ENCODE measurements around the gene NUP88.
"Not testable (repeated sequence)": the region's sequence is repeated elsewhere in the genome, so short reads cannot be mapped to it uniquely, and the experiment has no call there.

NUP88 gene

DNA sequence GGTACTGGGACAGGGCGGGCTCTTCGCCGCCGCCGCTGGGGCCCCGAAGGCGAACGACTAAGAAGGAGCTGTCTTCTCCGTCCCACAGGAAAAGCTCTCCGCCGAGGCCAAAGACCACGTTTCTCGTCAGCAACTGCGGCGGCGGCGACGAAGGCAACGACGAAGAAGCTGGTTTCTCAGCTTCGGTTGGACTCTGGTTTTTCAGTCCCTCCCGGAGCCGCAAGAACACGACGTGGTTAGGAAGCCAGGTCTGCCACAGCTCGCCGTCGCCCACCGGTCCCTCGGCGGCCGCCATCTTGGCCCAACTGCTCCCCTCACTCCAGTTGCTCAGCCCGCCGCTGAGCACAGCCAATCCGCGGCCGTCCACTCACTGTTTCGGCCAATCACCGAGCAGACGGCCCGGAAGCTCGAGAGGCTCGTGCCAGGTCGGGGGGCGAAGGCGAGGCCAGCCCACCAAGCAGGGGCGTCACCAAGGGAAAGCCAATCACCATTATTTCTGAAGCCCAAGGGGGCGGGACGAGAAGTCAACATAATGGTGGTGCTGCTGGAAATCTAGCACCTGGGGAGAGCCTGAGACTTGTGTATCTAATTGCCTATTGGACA is at the start of gene NUP88:
NUP88 (minus strand) TSS at position 307 of the 603 bp plus-strand sequence; CDS start at position 295, 12 bp downstream.
- FAIRE-seq: peak; percentile 98

DNA sequence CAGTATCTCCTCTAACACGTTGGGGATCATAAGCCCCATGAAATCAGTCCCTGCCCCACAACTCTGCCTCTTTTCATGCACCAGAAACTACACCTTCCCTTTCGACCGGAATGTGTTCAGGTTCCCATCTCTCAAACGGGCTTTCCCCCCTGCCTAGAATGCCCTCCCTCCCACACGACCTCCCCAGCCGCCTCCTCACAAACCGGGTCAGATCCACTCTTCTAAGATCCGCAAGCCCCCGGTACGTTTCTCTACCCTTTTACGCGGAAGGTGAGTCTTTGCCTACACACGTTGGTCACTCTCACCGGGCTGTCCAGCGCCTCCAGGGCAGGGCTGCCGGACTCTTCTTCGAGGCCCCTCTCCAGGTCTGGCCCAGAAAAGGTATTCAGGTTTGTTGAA is 48.6 kb upstream of the NUP88 start:
- FAIRE-seq: no peak

- no peak for FAIRE-seq
These were observed 48.0 kb upstream of the NUP88 start for GRCh38 chr17:5467416-5467815.

DNA sequence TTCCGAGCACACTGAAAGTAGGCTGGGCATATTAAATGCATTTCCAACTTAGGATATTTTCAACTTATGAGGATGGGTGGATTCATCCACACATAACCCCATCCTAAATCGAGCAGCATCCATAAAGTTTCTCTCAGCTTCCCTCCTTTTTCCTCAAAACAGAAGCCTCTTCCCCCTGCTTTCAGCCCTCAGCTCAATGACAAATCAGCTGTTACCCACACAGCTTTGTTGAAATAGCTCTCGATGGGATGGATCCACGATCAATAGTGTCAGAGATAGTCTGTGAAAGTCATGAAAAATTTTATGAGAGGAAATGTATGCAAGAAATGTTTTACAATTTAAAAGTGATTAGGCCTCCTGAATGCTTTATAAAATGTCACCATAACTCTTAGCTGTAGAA is 46.8 kb upstream of the NUP88 start:
- FAIRE-seq: no peak

DNA sequence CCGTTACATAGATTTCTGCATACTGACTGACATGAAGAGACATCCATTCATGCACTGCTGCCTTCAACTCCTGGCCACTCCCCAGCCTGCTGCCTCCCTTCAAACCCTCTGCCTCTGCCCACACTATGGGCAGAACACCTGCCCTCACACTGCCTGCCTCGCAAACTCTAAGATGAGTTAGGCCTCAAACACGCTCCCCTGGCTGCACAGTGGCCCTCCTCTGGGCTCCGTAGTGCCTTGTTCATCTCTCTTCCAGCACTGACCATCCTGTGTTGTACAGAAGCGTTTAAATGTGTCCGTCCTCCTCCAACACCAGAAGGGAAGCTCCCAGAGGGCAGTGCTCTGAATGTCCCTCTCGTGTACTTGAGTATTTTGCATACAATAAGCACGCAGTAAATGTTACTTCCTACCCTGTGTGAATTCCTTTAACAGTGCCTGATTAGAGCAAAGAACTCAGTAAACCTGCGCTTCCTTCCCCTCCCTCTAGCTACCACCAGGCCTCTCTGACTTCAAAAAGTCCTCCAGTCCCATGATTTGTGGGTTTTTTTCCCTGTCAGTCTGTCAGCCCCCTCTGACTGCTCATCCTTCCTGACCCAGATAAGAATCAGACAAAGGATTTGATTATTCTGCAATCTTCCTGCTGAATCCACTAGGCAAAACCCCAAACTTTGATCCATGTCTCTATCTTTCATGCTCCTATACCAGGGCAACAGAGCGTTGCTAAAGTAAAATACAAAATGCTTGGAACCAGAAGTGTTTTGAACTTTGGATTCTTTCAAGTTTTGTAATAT is 45.5 kb upstream of the NUP88 start:
- FAIRE-seq: no peak

DNA sequence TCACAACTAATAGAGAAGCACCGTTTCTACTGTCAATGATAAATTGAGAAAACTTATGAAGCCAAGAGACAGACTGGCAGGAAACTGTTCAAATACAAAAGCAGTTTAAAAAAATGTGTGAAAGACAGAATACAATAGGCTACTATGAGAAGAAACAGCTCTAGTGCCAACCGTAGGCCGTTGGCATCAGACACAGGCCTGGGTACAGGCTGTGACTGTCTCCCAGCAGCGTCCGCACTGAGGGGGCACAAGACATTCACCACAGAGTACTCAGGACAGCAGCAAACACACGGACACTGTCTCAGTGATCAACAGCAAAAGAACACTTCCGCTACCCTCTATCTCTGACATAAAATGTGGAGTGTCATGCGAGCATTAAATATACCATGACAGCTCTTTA is 27.3 kb upstream of the NUP88 start:
- FAIRE-seq: no peak

DNA sequence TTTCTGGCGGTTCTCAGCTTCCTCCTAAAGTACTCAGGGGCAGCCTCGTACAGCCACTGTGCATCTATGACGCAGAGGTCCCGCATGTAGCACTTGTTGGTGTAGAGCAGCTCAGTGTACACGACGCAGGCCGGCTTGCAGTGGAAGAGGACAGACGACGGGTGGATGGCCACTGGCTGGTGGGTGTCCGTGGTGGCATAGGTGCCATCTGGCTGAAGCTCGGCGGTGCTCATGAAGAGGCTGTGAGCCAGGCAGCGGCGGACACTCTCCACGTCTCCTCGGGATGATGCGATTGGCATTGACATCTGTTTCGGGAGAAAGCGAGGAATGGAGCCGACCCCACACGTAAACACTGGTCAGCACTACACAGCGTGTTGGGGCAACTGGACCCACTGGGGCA is 24.7 kb upstream of the NUP88 start:
- no peak for FAIRE-seq

GRCh38 chr17:5443728-5444127 is 24.3 kb upstream of the NUP88 start:
- no peak for FAIRE-seq

DNA sequence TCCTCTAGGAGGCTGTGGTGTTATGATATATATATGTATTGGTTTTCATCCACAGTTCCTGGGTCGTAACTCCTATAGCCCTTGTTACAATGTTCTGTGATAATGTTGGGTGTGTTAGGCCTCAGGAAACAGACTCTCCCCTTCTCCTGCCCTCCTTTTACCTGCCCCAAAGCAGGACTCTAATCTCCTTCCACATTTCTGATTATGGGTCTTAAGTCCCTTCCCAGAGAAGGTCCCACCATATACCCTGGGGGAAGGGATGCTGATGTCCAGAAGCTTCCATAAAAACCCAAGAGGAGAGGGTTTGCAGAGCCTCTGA is 19.9 kb upstream of the NUP88 start:
- no peak for FAIRE-seq

GRCh38 chr17:5438716-5439445 is 19.4 kb upstream of the NUP88 start, which contains the start of gene C1QBP:
TSS of gene C1QBP (minus strand) at chr17:5439155. CDS start at chr17:5439073, 82 bp downstream.
- FAIRE-seq: peak; percentile 94

GRCh38 chr17:5437721-5438317 is 18.4 kb upstream of the NUP88 start:
- no peak for FAIRE-seq

GRCh38 chr17:5435781-5436315 is 16.4 kb upstream of the NUP88 start:
- FAIRE-seq: not testable (repeated sequence)

DNA sequence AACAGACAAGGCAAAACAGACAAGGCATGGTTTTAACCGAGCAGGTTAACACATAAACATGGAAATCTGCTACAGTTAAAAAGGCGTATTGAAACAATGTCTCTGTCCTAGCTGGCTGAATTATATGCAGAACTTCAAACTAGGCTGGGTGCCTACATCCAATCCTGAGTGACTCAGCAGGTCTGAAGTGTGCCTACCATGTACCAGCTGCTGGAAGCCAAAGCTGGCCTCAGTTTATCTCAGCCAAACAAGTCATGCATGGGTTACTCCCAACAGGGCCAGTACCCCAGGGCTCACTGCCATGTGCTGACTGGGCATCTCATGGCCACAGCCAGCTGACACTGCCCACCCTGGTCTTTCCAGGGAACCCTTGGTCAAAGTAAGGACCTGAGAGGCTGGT is 15.5 kb upstream of the NUP88 start:
- no peak for FAIRE-seq

DNA sequence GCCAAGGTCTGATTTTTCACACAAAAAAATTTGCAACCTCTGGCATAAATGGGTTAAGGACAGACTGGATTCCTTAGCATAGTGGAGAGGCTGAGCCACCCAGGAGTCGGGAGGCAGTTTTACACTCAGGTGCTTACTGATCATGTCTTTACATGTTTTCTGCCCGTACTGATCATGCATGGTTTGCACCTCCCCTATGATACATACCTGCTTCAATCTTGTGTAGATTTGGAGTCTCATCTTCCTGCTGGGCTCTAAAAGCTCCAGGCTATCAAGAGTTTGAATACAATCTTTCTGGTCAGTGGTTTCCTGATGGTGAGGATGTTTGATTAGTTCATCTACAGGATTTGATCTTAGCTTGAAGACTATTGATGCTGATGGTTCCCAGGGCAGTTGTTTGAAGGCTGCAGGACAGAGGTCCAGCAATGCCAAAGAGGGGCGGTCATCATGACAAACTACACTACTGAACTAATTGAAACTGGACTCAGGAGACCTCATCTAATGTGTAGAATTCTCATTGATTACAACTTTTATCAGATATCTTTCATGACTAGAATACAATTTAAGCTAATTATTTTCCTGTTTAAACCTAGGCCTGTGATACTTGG is 12.6 kb upstream of the NUP88 start:
- no peak for FAIRE-seq

GRCh38 chr17:5431234-5431633 is 11.8 kb upstream of the NUP88 start:
- FAIRE-seq: not testable (repeated sequence)

DNA sequence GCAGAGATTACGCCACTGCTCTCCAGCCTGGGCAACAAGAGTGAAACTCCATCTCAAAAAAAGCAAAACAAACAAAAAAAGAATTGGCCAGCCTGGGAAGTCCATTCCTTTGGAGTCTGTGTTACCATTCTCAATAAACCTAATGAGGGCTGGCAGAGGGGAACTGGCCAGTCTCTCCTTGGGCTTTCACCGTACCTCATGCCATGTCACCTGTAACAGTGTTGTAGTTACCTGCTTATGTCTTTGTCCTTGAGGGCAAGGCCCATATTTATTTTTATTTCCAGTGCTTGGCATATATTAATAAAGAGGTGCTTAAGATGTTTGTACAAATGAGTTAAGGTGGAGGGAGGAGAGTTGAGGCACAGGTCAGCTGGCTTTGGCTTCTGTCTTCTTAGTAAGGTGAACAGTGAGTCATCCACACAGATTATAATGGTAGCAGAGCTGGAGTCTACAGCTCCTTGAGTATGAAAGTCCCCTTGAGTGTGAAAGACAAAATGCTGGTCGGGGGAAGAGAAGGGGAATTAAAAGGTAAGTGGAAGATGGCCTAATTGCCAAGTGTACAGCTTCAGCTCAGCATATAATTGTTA is 11.0 kb upstream of the NUP88 start:
- FAIRE-seq: no peak

GRCh38 chr17:5429191-5429887 is 9.9 kb upstream of the NUP88 start:
- FAIRE-seq: no peak

DNA sequence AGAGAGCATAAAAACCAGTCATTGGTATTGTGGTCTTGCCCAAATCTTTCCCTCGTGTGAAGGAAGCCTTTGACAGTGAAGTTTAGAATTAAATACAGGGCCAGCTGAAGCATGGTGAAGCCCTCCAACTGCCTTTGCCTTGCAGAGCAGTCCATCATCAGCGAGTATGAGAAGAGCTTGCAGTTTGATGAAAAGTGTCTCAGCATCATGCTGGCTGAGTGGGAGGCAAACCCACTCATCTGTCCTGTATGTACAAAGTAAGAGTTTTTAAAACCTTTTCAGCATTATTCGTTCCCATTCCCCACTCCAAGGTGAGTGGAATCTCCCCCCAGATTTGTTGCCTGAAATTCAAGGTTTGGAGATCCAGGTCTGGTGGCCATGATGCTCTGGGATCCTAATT is 6.4 kb upstream of the NUP88 start:
- no peak for FAIRE-seq

DNA sequence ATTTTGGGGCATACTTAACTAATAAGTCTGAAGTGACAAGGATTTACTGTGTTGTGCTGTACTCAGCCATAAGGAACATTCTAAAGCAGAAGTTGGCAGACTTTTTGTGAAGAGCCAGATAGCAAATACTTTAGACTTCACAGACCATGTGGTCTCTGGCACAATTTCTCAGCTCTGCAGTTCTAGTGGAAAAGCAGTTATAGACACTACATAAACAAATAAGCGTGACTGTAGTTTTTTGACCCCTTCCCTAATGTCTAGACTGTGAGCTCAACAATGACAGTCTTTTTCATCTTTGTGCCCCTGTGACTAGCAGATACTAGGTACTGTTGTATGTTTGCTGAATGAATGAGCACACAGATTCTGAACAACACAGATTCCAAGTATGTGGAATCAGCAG is 5.4 kb upstream of the NUP88 start:
- FAIRE-seq: no peak

DNA sequence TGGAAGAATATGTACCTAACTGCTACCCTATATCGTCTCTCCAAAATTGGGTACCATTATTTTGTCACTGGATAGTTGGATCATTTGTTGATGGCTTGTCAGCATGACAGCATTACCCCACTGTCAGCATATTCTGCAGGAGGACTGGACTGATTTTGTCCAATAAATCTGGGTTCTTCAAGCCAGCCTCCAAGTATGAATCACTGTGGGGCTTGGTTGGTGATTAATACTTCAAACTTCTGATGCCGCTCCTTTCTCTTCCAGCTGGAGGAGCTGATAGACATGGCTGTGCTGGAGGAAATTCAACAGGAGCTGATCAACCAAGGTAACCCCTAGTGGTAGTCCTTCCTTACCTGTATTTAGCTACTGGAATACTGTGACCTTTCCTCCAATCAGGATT is 3.0 kb upstream of the NUP88 start:
- FAIRE-seq: no peak

DNA sequence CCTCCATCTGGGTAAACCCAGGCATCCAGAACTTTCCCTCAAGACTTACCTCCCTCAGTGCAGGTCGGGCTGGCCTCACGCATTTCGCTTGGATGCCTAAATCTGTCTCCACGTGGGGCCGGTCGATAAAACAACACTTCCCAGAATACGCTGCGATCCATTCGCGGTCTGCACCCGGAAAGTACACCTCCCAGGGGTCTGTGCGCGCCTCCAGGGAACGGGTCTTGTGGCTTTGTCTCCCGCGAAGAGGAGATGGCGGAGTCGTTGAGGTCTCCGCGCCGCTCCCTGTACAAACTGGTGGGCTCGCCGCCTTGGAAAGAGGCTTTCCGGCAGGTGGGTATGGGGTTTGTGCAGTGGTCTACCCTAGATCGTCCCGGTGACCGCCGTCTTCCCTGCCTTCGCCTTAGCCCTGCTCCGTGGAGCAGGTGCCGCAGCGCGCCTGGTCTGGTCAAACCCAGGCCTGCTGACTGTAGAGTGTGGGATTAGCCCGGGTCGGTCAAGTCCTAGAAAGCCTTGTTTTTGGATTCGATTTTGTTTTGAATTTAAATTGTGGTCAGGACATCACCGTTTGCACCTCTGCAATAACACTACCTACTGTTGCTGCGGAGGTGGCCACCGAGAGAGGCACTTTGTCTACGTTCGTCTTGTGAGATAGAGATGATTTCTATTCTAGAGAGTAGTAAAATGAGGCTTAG is 644 bp upstream of the NUP88 start, which contains the start of gene RPAIN:
RPAIN (plus strand) TSS at position 224 of the 695 bp plus-strand sequence; CDS start at position 253, 29 bp downstream.
- FAIRE-seq: no peak
